NK-92 (cell line): ENCODE results near the gene SLC3A2.

Source experiments
- DNase-seq: peaks from one replicate; lab custom pipeline; 2025; ENCODE audit not compliant: unreplicated experiment; lab: John Stamatoyannopoulos, UW

SLC3A2 gene

DNA sequence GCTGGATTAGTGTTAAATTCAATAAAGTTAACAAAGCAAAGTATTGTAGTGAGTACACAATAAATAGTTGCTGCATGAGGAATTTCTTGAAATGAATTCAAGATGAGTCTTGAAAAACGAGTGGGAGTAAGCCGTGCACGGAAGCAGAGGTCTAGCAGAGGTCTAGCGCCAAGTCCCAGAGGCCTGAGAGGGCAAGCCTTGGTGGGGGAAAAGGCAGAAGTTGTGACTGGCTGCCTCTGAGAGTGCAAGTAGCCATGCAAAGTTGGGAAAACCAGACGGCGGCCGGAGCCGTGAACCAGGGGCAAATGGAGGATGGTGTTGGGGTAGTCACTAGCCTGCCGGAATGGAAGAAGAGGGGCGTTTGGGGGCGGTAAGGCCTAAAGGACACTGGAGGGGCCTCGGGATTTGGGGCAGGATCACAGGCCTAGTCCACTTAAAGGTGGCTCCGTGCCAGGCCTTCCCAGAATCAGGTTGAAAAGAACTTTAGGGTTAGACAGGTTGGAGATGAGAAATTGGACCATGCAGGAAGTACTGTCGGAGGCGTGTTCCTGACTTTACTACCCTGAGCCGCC is 379 bp upstream of the SLC3A2 start:
- no peak for DNase-seq

DNA sequence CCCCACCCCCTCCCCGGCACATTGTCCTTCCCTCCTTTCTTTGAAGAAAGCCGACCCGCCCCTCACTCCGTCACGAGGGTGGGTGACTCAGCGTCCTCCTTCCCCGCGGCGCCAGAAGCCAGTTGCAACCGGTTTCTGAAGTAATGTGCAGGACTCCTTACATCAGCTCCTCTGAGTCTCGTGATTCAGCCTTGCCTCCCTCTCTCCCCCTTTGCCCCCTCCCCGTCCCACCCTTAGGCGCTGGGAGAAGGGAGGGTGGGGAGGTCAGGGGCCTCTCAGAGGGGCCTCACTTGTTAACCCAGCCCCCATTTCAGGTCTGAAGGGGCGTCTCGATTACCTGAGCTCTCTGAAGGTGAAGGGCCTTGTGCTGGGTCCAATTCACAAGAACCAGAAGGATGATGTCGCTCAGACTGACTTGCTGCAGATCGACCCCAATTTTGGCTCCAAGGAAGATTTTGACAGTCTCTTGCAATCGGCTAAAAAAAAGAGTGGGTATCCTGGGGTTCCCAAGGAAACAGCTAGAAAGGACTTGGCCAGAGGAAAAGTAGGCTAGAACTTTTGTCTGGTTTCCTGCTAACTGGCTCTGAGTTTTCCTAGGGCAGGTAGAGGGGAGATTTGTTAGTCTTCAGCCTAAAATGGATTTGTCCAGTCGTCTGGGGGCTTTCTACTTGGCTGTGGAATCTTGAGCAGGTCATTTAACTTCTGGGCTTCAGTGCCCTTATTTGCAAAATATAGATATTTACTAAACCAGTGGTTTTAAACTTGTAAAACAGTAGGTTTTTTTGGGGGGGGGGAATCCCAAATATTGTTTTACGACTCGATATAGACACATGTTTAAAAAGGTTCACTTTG is 1.1 kb downstream of the SLC3A2 start:
- peak; percentile 77 for DNase-seq

DNA sequence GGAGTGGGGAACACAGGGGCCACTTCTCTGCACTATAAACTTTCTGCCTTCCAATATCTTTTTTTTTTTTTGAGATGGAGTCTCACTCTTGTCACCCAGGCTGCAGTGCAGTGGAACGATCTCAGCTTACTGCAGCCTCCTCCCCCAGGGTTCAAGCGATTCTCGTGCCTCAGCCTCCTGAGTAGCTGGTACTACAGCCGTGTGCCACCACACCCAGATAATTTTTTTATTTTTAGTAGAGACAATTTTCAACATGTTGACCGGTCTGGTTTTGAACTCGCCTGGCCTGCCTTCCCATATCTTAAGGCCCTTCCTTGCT is 1.7 kb downstream of the SLC3A2 start:
- no peak for DNase-seq

DNA sequence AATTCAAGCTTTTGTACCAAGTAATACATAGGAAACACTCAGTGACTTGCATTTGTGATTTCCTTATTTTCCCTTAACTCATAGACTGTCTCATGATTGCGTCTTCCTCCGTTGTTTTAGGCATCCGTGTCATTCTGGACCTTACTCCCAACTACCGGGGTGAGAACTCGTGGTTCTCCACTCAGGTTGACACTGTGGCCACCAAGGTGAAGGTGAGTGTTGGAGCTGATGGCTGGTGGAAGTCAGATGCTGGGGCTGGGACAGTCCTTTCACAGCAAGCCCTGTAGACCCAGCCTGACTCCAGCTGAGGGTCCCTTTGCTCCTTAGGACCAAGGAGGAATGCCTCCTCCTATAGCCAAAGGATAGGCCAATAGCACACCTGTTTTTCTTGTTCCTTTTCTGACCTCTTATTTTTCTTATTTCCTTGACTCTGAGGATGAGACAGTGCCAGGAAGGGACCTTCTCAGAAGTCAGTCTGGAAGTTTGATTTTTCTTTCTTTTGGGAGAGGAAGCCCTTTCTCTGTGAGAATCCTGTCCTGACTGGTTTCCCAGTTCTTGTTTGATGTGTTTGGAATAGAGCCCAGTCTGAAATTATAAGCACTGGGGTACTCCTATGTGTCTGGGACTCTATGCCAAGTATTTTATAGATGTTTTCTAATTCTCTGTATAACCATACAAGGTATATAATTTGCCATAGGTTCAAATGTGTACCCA is 2.2 kb downstream of the SLC3A2 start:
- DNase-seq = no peak

DNA sequence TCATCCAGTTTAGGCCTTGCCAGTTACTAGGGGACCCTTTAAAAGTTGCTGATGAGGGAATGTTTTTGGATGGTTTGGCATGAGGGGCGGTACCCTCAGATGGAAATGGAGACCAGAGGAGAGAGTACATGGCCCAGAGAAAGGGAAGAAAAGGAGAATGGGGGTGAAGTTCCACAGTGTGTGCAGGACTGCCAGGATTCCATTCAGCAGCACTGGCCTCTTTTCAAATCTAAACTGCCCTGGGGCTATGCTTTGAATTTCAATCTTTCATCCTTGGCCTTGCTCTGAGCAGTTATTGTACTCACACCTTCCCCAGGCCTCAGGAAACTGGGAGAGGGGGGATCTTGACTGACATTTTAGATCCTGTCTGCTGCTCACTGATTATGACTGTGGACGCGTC is 3.0 kb downstream of the SLC3A2 start:
- no peak for DNase-seq

DNA sequence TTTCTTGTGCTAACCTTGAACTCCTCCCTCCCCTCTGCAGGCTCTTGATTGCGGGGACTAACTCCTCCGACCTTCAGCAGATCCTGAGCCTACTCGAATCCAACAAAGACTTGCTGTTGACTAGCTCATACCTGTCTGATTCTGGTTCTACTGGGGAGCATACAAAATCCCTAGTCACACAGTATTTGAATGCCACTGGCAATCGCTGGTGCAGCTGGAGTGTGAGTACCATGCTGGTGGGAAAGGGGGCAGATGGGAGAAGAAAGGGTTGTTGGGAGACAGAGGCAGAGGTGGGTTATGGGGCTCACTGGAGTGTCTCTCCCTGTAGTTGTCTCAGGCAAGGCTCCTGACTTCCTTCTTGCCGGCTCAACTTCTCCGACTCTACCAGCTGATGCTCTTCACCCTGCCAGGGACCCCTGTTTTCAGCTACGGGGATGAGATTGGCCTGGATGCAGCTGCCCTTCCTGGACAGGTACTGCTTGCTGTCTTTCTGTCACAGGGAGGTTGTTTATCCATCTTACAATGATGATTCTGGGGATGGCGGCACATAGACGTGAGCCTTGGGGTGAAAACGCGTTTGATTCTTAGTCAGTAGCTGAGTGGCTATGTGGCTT is 4.5 kb downstream of the SLC3A2 start:
- DNase-seq = no peak

DNA sequence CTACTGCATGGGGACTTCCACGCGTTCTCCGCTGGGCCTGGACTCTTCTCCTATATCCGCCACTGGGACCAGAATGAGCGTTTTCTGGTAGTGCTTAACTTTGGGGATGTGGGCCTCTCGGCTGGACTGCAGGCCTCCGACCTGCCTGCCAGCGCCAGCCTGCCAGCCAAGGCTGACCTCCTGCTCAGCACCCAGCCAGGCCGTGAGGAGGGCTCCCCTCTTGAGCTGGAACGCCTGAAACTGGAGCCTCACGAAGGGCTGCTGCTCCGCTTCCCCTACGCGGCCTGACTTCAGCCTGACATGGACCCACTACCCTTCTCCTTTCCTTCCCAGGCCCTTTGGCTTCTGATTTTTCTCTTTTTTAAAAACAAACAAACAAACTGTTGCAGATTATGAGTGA is 7.7 kb downstream of the SLC3A2 start:
- DNase-seq = no peak

DNA sequence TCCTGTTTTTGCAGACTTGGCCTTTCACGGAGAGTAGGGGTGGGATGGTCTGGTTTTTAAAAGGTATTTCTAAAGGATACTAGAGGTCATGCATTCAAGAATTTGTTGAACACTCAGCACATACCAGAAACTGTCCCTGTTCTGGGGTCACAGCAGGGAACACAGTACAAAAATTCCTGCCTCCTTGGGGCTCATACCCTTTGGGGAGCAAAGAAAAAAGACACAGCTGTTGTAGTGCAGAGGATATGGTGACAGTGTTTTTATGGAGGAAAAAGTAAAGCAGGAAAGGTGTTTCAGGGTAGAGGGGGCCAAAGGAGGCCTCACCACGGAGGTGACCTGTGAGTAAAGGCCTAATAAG is 8.4 kb downstream of the SLC3A2 start:
- DNase-seq = no peak

DNA sequence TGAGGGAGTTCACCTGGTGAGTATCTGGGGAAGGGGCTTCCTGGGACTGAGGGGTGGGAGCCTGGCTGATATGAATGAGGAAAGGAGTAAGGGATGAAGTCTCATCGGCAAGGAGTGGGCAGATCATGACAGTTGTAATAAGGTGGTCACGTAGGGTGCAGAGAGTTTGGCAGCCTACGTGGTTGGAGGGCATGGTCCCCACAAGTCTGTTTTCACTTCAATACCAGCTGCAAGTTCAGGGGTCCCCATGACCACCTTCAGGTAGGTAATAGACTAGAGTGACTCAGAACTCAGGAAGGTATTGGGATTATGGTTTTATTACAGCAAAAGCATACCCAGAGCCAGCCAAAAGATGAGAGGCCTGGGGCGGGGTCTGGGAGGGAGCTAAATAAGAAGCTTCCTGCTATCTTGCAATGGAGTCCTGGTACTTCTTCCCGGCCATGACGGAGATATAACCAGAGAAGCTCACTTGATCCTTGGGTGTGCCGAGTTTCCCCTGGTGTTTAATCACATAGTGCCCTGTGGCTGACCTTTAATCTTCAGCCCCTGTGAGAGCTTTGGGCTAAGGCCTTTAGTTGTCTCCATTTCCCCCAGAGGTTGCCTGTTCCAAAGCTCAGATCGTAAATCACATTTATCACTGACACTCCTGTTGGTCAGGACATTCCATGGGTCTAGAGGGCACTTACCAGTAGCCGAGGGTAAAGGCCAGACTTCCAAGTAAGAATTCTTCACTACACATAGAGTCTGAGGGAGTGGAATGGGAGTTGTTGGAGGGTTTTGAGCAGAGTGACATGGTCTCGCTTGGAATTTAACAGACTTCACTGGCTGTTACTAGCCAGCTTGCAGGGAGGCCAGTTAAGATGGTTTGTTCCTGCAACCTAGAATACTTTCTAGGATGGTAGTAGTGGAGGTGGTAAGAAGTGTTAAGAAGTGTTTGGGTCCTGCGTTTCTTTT is 9.1 kb downstream of the SLC3A2 start:
- no peak for DNase-seq

DNA sequence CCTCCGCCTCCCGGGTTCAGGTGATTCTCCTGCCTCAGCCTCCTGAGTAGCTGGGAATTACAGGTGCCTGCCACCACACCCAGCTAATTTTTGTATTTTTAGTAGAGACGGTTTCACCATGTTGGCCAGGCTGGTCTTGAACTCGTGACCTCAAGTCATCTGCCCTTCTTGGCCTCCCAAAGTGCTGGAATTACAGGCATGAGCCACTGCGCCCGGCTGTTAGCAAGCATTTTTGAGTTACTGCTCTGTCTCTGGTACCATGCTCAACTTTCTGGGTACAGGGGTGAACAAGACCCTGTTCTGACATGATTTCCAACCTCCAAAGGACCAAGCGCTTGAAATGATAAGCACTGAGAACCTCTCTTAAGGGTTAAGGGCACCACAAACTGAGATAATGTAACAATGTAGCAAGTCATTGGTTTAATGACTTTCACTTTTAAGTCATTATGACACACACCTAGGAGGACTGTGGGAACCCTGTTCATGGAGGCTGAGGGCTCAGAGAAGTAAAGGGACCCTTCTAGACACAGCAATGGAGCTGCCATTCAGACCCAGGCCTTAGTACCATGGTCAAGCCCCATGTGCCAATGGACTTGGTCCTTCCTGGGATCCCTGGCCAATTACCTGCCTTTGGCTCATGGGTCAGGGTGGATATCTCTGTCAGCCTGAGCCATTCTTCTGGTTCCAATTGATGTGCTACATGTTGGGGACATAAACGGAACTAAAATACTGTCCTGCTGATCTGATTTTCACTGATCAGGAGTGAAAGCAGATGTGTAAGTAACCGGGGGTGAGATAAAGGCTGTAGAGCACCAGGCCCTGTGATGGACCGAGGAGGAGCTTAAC is 11.6 kb downstream of the SLC3A2 start:
- no peak for DNase-seq

DNA sequence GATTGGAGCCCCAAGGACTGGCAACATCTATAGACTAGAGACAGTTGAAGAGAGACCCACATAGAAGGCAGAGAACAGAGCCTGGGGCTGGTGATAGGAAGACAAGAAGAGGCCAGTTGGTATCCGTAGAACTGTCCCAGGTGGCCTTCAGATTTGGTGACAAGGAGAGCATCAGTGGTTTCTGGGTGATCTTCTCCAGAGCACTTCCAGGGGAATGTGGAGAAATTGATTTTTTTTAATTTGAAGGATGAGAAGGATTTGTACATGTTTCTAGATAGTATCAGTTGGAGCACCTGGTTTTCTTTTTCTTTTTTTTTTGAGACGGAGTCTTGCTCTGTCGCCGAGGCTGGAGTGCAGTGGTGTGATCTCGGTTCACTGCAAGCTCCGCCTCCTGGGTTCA is 14.8 kb downstream of the SLC3A2 start:
- no peak for DNase-seq

DNA sequence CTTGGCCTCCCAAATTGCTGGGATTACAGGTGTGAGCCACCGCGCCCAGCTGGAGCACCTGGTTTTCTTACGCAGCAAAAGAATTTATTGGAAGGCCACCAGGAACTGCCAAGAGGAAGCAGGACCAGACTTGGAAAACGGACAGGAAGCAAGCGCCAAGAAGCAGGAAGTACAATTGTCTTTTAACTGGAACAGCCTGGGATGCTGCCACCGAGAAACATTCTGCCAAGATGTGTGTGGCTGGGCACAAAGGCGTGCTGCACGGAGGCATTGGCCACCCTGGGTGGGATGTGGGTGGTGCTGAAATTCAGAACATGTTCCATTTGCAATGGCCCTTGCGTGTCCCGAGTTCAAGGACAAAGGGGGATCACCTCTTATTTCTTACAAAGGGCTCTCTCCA is 15.4 kb downstream of the SLC3A2 start:
- no peak for DNase-seq

DNA sequence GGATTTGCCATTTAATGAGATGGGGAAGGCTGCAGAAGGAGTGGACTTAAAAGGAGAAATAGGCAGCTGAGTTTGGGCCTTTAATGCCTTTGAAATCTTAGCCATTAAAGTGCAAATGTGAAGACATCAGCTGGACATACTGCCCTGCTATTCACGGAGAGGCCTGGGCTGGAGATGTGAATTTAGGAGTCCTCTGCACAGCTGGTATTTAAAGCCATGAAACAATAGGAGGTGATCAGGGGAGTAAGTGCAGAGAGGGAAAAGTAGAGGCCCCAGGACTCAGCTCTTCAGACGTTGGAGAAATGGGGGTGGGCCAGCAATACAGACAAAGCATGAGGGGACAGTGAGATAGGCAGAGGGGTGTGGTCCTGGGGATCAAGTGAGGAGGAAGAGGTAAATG is 16.6 kb downstream of the SLC3A2 start:
- no peak for DNase-seq

DNA sequence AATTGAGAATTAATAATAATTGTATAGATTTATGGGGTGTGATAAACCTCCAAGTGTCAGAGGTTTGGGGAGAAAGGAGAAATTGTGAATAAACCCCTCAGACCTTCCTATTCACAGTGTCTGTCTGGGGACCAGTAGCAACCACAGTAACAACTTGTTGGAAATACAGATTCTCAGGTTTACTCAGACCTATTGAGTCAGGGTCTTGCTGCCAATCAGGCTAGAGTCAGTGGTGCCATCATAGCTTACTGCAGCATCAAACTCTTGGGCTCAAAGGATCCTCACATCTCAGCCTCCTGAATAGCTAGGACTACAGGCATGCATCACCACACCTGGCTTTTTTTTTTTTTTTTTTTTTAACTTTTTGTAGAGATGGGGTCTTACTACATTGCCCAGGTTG is 17.3 kb downstream of the SLC3A2 start:
- no peak for DNase-seq

DNA sequence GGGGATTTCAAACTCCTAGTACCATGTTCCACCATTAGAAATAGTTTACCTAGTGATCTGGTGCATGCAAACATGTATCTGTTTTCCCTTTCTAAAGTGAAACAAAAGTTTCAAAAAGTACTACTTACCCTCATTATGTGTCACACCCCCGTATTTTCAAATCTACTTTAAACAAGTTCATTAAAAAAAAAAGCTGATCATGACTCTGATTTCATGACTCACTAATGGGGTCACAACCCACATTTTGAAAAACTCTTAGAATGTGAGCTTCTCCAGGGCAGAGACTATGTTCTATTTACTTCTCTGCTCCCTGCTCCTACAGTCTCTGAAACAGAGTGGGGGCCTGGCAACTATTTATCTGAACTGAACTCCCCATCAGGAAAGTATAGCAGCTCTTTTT is 22.2 kb downstream of the SLC3A2 start:
- no peak for DNase-seq

DNA sequence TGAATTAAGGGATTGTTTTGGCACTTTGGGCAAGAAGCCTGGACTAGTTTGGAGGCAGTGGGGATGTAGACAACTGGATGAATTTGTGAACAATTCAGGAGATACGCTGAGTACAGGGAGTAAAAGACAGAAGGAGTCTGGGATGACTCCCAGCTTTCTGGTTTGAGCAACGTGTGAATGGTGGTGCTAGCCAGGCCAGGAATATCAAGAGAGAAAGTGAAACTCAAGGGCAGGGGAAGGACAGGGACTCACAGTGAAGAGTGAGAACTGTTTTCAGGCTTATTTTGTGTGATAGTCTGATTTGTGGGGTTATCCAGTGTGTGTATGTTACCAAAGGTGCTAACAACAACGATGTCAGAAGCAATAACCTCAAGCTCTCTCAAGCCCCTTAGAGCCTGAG is 24.6 kb downstream of the SLC3A2 start:
- DNase-seq = no peak

DNA sequence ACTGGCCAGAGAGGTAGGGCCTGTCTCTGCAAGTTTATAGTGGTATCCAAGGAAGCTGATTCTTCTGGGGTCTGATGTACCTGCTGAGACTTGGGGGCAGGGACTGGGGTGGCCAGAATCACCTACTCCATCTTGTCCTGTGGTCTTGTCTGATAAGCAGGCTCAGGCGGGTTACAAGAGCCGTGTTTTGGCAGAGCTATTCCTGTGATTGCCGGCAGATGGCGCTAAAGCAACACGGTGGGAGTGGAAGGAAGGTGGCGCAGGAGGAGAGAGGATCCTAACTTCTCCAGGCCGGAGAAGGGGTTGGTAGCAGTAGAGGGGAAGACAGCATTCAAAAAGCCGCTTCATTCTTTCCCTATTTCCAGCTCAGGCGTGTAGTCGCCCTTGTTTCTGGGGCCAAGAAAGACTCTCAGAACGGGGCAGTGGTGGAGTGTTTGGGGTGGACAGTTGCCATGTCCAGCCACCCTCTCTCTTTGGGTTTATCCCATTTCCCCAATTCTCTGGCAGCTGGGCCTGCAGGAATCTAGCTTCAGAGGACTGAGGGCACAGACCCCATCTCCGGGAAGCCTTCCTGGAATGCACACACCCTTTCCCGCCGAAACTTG is 25.3 kb downstream of the SLC3A2 start:
- DNase-seq = no peak

DNA sequence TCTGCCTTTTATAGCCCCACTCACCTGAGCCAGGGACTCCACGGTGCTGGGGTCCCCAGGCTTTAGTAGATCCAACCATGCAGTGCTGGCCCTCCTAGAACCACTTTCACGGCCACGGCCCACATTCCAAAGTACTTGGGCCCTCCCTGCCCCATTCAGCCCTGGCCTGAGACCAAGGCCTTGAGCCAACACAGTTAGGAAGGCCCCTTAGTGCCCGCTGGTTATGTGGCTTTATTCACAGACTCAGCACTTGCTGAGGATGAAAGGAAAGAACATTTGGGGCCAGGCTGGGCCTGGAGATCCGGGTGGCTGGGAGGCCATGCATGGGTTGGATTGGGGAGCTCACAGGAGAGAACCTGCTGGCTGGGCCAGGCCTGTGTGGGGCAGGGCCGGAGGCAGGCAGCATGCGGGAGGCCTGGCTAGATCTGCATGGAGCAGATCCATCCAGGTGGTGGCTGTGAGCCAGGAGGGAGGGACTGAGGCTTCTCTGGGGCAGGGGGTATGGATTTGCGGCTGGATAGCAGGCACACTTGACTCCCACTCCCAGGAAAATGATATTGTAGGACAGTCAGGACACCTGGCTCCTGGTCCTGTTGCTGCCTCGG is 27.9 kb downstream of the SLC3A2 start:
- no peak for DNase-seq
